Hepatocyte (in vitro differentiated cells): ENCODE data around the gene REN. TPM values are rescaled to one million over a fixed set of nuclear protein-coding genes. Genes with fewer than 3 reads are reported as not detected.

Experiments
- DNase-seq: peaks from one replicate; pipeline ENCODE4 v3.0.0-alpha.2; 2016; ENCODE audit warnings: low spot score
- H2AFZ ChIP-seq: fragments of 200-600 bp; sonication (generic); 2 replicates; pipeline ENCODE4 v1.6.0; 2016; ENCODE audit warnings: antibody characterized with exemption, mild to moderate bottlenecking
- H3K27ac ChIP-seq: fragments of 200-600 bp; sonication (generic); 2 replicates; pipeline ENCODE4 v1.5.1; 2016; ENCODE audit warnings: mild to moderate bottlenecking
- H3K27me3 ChIP-seq: fragments of 200-600 bp; sonication (generic); 2 replicates; pipeline ENCODE4 v1.6.1; 2016
- H3K36me3 ChIP-seq: fragments of 200-600 bp; sonication (generic); replicated peaks from 2 replicates; pipeline ENCODE4 v1.5.1; 2016; ENCODE audit warnings: low read depth; ENCODE audit not compliant: insufficient read depth
- H3K4me1 ChIP-seq: fragments of 200-600 bp; sonication (generic); 2 replicates; pipeline ENCODE4 v1.5.1; 2016; ENCODE audit warnings: mild to moderate bottlenecking, moderate library complexity; ENCODE audit not compliant: insufficient read depth
- H3K4me2 ChIP-seq: fragments of 200-600 bp; sonication (generic); 2 replicates; pipeline ENCODE4 v1.6.0; 2016
- H3K4me3 ChIP-seq: fragments of 200-600 bp; sonication (generic); 2 replicates; pipeline ENCODE4 v1.5.1; 2016; ENCODE audit warnings: mild to moderate bottlenecking
- H3K79me2 ChIP-seq: fragments of 200-600 bp; sonication (generic); 2 replicates; pipeline ENCODE4 v1.6.0; 2017; ENCODE audit warnings: mild to moderate bottlenecking
- H3K9me2 ChIP-seq: fragments of 200-600 bp; sonication (generic); replicated peaks from 2 replicates; pipeline ENCODE4 v1.6.0; 2017; ENCODE audit warnings: mild to moderate bottlenecking; ENCODE audit not compliant: insufficient read depth
- H3K9me3 ChIP-seq: fragments of 200-600 bp; sonication (generic); 2 replicates; pipeline ENCODE4 v1.5.1; 2016; ENCODE audit warnings: low read depth, mild to moderate bottlenecking
- H4K20me1 ChIP-seq: fragments of 200-600 bp; sonication (generic); 2 replicates; pipeline ENCODE4 v1.6.0; 2016; ENCODE audit warnings: mild to moderate bottlenecking; ENCODE audit not compliant: insufficient read depth, poor library complexity, severe bottlenecking
- EZH2 ChIP-seq: fragments of 200-600 bp; sonication (generic); IDR thresholded peaks from 2 replicates; pipeline ENCODE4 v1.6.1; 2016; ENCODE audit warnings: antibody characterized with exemption, mild to moderate bottlenecking, borderline replicate concordance
- EZH2phosphoT487 ChIP-seq: fragments of 200-600 bp; sonication (generic); IDR thresholded peaks from one replicate; pipeline ENCODE4 v1.6.1; 2018; ENCODE audit warnings: antibody characterized with exemption, mild to moderate bottlenecking, low read depth, moderate library complexity; ENCODE audit not compliant: unreplicated experiment, severe bottlenecking
- WGBS: methylation state at CpG from one replicate; pipeline ENCODE4 v1.1.6; 2016; ENCODE audit warnings: low lambda C conversion rate; ENCODE audit errors: missing lambda C conversion rate; 5-methylcytosine and 5-hydroxymethylcytosine counted together
- polyA plus RNA-seq: library from polyadenylated mRNA; unstranded; fragments of >200 nt; fragmentation: Nextera tagmentation; extraction: Ambion mirVana; gene quantifications from 2 replicates; pipeline ENCODE4 v1.2.1, GENCODE V29; 2016
- total RNA-seq: library from RNA; depleted of rRNA; stranded (reverse); fragments of >200 nt; gene quantifications from 2 replicates; pipeline ENCODE4 v1.2.3, GENCODE V29; 2014
- TF ChIP-seq, protein P1 (sequence below): fragments of 200-600 bp; sonication (generic); IDR thresholded peaks from 2 replicates; pipeline ENCODE4 v1.5.1; 2016; ENCODE audit warnings: antibody characterized with exemption, mild to moderate bottlenecking; ENCODE audit not compliant: poor library complexity

Gene REN
- total and polyA plus RNA-seq, 2 experiments from 2014 or later: 15.4 to 18.4 TPM

- WGBS: 97% methylated on average over 10 of the region's 17 CpGs
Observed at GRCh38 chr1:204121840-204122555, 44.1 kb downstream of the REN start.

DNA sequence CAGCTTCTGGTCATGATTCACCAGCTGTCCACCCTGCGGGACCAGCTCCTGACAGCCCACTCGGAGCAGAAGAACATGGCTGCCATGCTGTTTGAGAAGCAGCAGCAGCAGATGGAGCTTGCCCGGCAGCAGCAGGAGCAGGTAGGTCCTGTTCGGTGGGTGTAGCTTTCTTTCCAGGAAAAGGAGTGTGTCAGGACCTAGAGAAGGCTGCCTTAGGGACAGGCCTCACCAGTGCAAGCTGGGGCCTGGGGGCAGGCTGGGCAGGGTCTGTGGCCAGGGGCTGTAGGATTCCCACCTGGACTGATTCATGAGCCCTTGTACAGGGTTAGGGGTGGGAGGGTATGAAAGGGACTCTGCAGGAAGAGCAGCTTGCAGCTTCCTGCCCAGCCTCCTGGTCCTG, 49.6 kb downstream of the REN start:
- DNase-seq: no peak
- Histone ChIP-seq H3K9me3 (no peaks in the 10 kb centered on the region), H3K79me2 (peaks cover 24% of the 10 kb centered on the region), H3K4me2 (no peak overlapping the region), H3K4me1 (no peaks in the 10 kb centered on the region), H3K27ac (no peak overlapping the region), H2AFZ (no peak overlapping the region), H3K36me3 (no peaks in the 10 kb centered on the region), H3K9me2 (no peaks in the 10 kb centered on the region), H3K4me3 (no peak overlapping the region), H4K20me1 (no peaks in the 10 kb centered on the region), H3K27me3 (no peaks in the 10 kb centered on the region)
- WGBS: 90% methylated on average over 4 of the region's 4 CpGs
- TF ChIP-seq EZH2phosphoT487: no peak
- TF ChIP-seq, protein P1, sequence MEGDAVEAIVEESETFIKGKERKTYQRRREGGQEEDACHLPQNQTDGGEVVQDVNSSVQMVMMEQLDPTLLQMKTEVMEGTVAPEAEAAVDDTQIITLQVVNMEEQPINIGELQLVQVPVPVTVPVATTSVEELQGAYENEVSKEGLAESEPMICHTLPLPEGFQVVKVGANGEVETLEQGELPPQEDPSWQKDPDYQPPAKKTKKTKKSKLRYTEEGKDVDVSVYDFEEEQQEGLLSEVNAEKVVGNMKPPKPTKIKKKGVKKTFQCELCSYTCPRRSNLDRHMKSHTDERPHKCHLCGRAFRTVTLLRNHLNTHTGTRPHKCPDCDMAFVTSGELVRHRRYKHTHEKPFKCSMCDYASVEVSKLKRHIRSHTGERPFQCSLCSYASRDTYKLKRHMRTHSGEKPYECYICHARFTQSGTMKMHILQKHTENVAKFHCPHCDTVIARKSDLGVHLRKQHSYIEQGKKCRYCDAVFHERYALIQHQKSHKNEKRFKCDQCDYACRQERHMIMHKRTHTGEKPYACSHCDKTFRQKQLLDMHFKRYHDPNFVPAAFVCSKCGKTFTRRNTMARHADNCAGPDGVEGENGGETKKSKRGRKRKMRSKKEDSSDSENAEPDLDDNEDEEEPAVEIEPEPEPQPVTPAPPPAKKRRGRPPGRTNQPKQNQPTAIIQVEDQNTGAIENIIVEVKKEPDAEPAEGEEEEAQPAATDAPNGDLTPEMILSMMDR: no peak
- no peak for TF ChIP-seq EZH2

More at GRCh38 chr1:204121840-204122555, 44.1 kb downstream of the REN start:
- no peak overlapping the region for H3K4me3 ChIP-seq
- H3K27ac ChIP-seq: no peak overlapping the region
- no peak overlapping the region for H2AFZ ChIP-seq
- no peak for DNase-seq
- no peaks in the 10 kb centered on the region for H3K9me2 ChIP-seq
- H3K36me3 ChIP-seq: no peaks in the 10 kb centered on the region
- H3K9me3 ChIP-seq: no peaks in the 10 kb centered on the region
- TF ChIP-seq, protein P1: no peak
- TF ChIP-seq EZH2phosphoT487 (no peak), EZH2 (no peak)
- H3K79me2 ChIP-seq: no peaks in the 10 kb centered on the region
- H3K4me2 ChIP-seq: no peak overlapping the region
- no peaks in the 10 kb centered on the region for H3K27me3 ChIP-seq
- no peaks in the 10 kb centered on the region for H4K20me1 ChIP-seq
- peaks cover 2% of the 10 kb centered on the region for H3K4me1 ChIP-seq

- no peaks in the 10 kb centered on the region for H3K36me3 ChIP-seq
- no peaks in the 10 kb centered on the region for H3K4me1 ChIP-seq
- DNase-seq: no peak
- TF ChIP-seq, protein P1: no peak
- no peak for TF ChIP-seq EZH2phosphoT487
- TF ChIP-seq EZH2: no peak
- no peak overlapping the region for H3K4me3 ChIP-seq
- H2AFZ ChIP-seq: no peak overlapping the region
- WGBS: 93% methylated on average over 4 of the region's 4 CpGs
- no peaks in the 10 kb centered on the region for H3K9me2 ChIP-seq
- no peaks in the 10 kb centered on the region for H4K20me1 ChIP-seq
- H3K27ac ChIP-seq: no peak overlapping the region
- H3K4me2 ChIP-seq: no peak overlapping the region
- H3K79me2 ChIP-seq: peaks cover 37% of the 10 kb centered on the region
- no peaks in the 10 kb centered on the region for H3K9me3 ChIP-seq
- no peaks in the 10 kb centered on the region for H3K27me3 ChIP-seq
Observed at GRCh38 chr1:204115116-204115515, 51.0 kb downstream of the REN start.
